ENCODE data around the gene MCF2L.

DNA sequence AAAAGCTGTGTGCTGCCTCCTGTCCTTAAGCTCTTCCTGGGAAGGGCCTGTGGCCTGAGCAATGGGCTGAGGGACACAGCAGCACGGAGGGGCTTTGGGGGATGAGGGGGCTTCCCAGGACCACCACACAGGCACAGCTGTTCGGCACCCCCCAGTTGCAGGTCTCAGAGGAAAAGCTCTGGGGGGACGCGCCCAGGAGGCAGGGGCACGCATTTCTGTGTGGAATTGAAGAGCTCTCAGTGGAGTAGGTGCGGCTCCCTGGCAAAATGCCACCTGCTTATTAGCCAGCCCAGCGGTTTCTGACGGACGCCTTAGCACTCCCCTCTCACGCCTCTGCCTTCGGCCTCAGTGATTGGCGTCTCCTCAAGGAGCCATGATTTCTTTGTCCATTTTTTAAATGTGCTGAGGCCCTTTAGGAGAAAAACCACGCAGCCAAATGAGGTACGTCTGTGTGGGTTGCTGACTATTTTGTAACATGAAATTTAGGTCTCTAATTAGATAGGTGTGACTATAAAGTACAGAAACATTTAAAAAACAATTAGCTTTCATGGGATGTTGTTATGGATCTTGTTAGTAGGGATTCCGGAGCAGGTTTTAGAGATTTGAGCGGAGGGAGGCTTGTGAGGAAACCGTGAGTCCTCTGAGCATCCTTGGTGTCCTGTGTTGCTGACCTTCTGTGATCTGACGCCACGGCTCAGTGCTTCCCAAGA is 4.0 kb downstream of the MCF2L start:
- TF ChIP-seq, protein P1, sequence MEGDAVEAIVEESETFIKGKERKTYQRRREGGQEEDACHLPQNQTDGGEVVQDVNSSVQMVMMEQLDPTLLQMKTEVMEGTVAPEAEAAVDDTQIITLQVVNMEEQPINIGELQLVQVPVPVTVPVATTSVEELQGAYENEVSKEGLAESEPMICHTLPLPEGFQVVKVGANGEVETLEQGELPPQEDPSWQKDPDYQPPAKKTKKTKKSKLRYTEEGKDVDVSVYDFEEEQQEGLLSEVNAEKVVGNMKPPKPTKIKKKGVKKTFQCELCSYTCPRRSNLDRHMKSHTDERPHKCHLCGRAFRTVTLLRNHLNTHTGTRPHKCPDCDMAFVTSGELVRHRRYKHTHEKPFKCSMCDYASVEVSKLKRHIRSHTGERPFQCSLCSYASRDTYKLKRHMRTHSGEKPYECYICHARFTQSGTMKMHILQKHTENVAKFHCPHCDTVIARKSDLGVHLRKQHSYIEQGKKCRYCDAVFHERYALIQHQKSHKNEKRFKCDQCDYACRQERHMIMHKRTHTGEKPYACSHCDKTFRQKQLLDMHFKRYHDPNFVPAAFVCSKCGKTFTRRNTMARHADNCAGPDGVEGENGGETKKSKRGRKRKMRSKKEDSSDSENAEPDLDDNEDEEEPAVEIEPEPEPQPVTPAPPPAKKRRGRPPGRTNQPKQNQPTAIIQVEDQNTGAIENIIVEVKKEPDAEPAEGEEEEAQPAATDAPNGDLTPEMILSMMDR (IDR thresholded peaks at IDR 0.05; ENCODE audit: low read length): no peak
- TF ChIP-seq EZH2 (optimal IDR thresholded peaks at IDR 0.05; ENCODE audit: low read depth, low read length): no peak
